Panc1 (cell line): ENCODE data around the gene C9orf153. TPM values are rescaled to one million over a fixed set of nuclear protein-coding genes. Genes with fewer than 3 reads are reported as not detected.

Experiments
- ATAC-seq: fragments of 200-7000 bp; cut with Tn5 transposase; 2 replicates; pipeline ENCODE4 v1.9.1; 2020; ENCODE audit warnings: mild to moderate bottlenecking, moderate library complexity
- BruUV-seq: library from RNA; stranded (reverse); fragments of 400-500 nt; replicated peaks from 2 replicates; lab custom pipeline; 2021; lab: Mats Ljungman, UMichigan
- CTCF ChIA-PET: fragments of 300-600 bp; sonication (Branson Sonifier 250); formaldehyde crosslinking; loops from one replicate; lab custom pipeline; 2022; ENCODE audit warnings: antibody characterized with exemption; lab: Charles Lee
- POLR2A ChIA-PET: fragments of 300-600 bp; sonication (Branson Sonifier 250); formaldehyde crosslinking; loops from one replicate; lab custom pipeline; 2022; ENCODE audit warnings: antibody characterized with exemption; lab: Charles Lee
- DNase-seq: peaks from one replicate; pipeline ENCODE4 v3.0.0-alpha.2; 2010; ENCODE audit warnings: low read depth, low spot score
- H3K27ac ChIP-seq: 2 replicates; pipeline ENCODE4 v1.5.1; 2011; ENCODE audit warnings: mild to moderate bottlenecking, low read length, inconsistent platforms
- H3K27me3 ChIP-seq: fragments of 200-500 bp; sonication (Bioruptor generic); 2 replicates; pipeline ENCODE4 v1.6.0; 2014; ENCODE audit warnings: low read length, inconsistent platforms; ENCODE audit not compliant: control insufficient read depth, insufficient read depth
- H3K36me3 ChIP-seq: fragments of 200-500 bp; sonication (Bioruptor generic); 2 replicates; pipeline ENCODE4 v1.5.1; 2014; ENCODE audit warnings: inconsistent platforms, mild to moderate bottlenecking, low read length, moderate library complexity; ENCODE audit not compliant: control insufficient read depth, insufficient read depth
- H3K4me1 ChIP-seq: 2 replicates; pipeline ENCODE4 v1.5.1; 2011; ENCODE audit warnings: inconsistent platforms, mild to moderate bottlenecking, low read length, moderate library complexity; ENCODE audit not compliant: control insufficient read depth, insufficient read depth
- H3K4me3 ChIP-seq, 2 experiments: 2 replicates each; pipeline ENCODE4 v1.5.1; 2011 to 2012; ENCODE audit warnings: low read depth in 2 of 2, low read length in 2 of 2, mild to moderate bottlenecking in 2 of 2, inconsistent platforms in 1 of 2, moderate library complexity in 1 of 2
- H3K9me3 ChIP-seq: fragments of 200-500 bp; sonication (Bioruptor generic); 2 replicates; pipeline ENCODE4 v1.5.1; 2014; ENCODE audit warnings: low read depth, mild to moderate bottlenecking, inconsistent platforms, low read length, moderate library complexity; ENCODE audit not compliant: control insufficient read depth, insufficient read depth
- POLR2AphosphoS5 ChIP-seq: IDR thresholded peaks from 2 replicates; pipeline ENCODE4 v1.6.1; 2012; ENCODE audit warnings: mild to moderate bottlenecking, low read depth, low read length, moderate library complexity
- SIN3A ChIP-seq: IDR thresholded peaks from 2 replicates; pipeline ENCODE4 v1.6.1; 2012; ENCODE audit warnings: low read depth, mild to moderate bottlenecking, low read length, moderate library complexity, borderline replicate concordance; ENCODE audit not compliant: insufficient read depth
- TCF7L2 ChIP-seq: IDR thresholded peaks from 2 replicates; pipeline ENCODE4 v1.6.1; 2011; ENCODE audit warnings: mild to moderate bottlenecking, low read depth, low read length, inconsistent platforms
- in situ Hi-C: cut with HindIII; loops from 2 replicates; pipeline ENCODE4 v1.10.0; 2016; ENCODE audit warnings: low sequenced_read_pairs, low pct_unique_long_range_greater_than_20kb
- intact Hi-C: fragments of 100-400 bp; cut with micrococcal nuclease; formaldehyde crosslinking; loops from one replicate; pipeline ENCODE4 v1.10.0; 2022; ENCODE audit not compliant: unreplicated experiment
- total RNA-seq: library from RNA; stranded (reverse); gene quantifications from one replicate; pipeline ENCODE4 v1.2.1, GENCODE V29; 2021; ENCODE audit not compliant: unreplicated experiment
- TF ChIP-seq, protein P1 (sequence below), 2 experiments: IDR thresholded peaks; 2 replicates each; pipeline ENCODE4 v1.6.1; 2011 to 2012; ENCODE audit warnings: low read depth in 2 of 2, control low read depth in 1 of 2, low read length in 1 of 2, mild to moderate bottlenecking in 1 of 2, moderate library complexity in 1 of 2; ENCODE audit not compliant: insufficient read depth in 1 of 2
- TF ChIP-seq, protein P2 (sequence below): fragments of 450-650 bp; IDR thresholded peaks from 2 replicates; pipeline ENCODE4 v1.5.1; 2017; ENCODE audit warnings: mild to moderate bottlenecking

Gene C9orf153
- total RNA-seq, 1 experiment from 2014 or later, result not detected

GRCh38 chr9:86219606-86220005, 39.9 kb downstream of the C9orf153 start:
- ChIA-PET CTCF (interaction anchor here (0.6 to 1.5 kb wide), 2 partner anchors 17 to 31 kb away, joined by 3 to 5 read pairs; no protein-coding TSS in a partner anchor), POLR2A (no interaction called here)
- H3K27ac ChIP-seq, result no peak overlapping the region
- no TSS peak for BruUV-seq
- no peak for TF ChIP-seq TCF7L2
- ATAC-seq (no peak), DNase-seq (no peak)
- no peaks in the 10 kb centered on the region for H3K4me1 ChIP-seq
- no peaks in the 10 kb centered on the region for H3K36me3 ChIP-seq
- no peaks in the 10 kb centered on the region for H3K27me3 ChIP-seq
- intact Hi-C loops, result no loop called here
- no peaks in the 10 kb centered on the region for H3K9me3 ChIP-seq
- no peak overlapping the region for H3K4me3 ChIP-seq
- in situ Hi-C loops, result no loop called here

- ATAC-seq, result no peak
- no TSS peak for BruUV-seq
- POLR2A ChIA-PET, result no interaction called here
- TF ChIP-seq, protein P1, sequence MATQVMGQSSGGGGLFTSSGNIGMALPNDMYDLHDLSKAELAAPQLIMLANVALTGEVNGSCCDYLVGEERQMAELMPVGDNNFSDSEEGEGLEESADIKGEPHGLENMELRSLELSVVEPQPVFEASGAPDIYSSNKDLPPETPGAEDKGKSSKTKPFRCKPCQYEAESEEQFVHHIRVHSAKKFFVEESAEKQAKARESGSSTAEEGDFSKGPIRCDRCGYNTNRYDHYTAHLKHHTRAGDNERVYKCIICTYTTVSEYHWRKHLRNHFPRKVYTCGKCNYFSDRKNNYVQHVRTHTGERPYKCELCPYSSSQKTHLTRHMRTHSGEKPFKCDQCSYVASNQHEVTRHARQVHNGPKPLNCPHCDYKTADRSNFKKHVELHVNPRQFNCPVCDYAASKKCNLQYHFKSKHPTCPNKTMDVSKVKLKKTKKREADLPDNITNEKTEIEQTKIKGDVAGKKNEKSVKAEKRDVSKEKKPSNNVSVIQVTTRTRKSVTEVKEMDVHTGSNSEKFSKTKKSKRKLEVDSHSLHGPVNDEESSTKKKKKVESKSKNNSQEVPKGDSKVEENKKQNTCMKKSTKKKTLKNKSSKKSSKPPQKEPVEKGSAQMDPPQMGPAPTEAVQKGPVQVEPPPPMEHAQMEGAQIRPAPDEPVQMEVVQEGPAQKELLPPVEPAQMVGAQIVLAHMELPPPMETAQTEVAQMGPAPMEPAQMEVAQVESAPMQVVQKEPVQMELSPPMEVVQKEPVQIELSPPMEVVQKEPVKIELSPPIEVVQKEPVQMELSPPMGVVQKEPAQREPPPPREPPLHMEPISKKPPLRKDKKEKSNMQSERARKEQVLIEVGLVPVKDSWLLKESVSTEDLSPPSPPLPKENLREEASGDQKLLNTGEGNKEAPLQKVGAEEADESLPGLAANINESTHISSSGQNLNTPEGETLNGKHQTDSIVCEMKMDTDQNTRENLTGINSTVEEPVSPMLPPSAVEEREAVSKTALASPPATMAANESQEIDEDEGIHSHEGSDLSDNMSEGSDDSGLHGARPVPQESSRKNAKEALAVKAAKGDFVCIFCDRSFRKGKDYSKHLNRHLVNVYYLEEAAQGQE (IDR thresholded peaks at IDR 0.05; ENCODE audit: insufficient read depth in 1 of 2, low read depth in 2 of 2, low read length in 1 of 2), result no peak
- TF ChIP-seq, protein P2, sequence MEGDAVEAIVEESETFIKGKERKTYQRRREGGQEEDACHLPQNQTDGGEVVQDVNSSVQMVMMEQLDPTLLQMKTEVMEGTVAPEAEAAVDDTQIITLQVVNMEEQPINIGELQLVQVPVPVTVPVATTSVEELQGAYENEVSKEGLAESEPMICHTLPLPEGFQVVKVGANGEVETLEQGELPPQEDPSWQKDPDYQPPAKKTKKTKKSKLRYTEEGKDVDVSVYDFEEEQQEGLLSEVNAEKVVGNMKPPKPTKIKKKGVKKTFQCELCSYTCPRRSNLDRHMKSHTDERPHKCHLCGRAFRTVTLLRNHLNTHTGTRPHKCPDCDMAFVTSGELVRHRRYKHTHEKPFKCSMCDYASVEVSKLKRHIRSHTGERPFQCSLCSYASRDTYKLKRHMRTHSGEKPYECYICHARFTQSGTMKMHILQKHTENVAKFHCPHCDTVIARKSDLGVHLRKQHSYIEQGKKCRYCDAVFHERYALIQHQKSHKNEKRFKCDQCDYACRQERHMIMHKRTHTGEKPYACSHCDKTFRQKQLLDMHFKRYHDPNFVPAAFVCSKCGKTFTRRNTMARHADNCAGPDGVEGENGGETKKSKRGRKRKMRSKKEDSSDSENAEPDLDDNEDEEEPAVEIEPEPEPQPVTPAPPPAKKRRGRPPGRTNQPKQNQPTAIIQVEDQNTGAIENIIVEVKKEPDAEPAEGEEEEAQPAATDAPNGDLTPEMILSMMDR, result no peak
- TF ChIP-seq POLR2AphosphoS5 (no peak), SIN3A (no peak), TCF7L2 (no peak)
- H3K4me3 ChIP-seq, result no peak overlapping the region
- in situ Hi-C loops, result no loop called here
- no peaks in the 10 kb centered on the region for H3K9me3 ChIP-seq
- intact Hi-C loops, result no loop called here
- H3K36me3 ChIP-seq, result no peaks in the 10 kb centered on the region
- H3K27me3 ChIP-seq, result no peaks in the 10 kb centered on the region
- DNase-seq, result no peak
- CTCF ChIA-PET, result interaction anchor here (1.0 kb wide), 1 partner anchor 15 kb away, joined by 3 read pairs; no protein-coding TSS in a partner anchor
- no peaks in the 10 kb centered on the region for H3K4me1 ChIP-seq
- no peak overlapping the region for H3K27ac ChIP-seq
These were observed 42.2 kb downstream of the C9orf153 start for GRCh38 chr9:86217076-86217755.

- ChIA-PET POLR2A (no interaction called here), CTCF (no interaction called here)
- no peak for ATAC-seq
- no peak overlapping the region for H3K27ac ChIP-seq
- in situ Hi-C loops, result no loop called here
- no peak overlapping the region for H3K4me3 ChIP-seq
- no peaks in the 10 kb centered on the region for H3K36me3 ChIP-seq
- H3K27me3 ChIP-seq, result no peaks in the 10 kb centered on the region
- H3K9me3 ChIP-seq, result no peaks in the 10 kb centered on the region
- DNase-seq, result no peak
- intact Hi-C loops, result no loop called here
- TF ChIP-seq TCF7L2, result no peak
- BruUV-seq, result no TSS peak
- H3K4me1 ChIP-seq, result no peaks in the 10 kb centered on the region
These were observed 52.3 kb downstream of the C9orf153 start for GRCh38 chr9:86207193-86207592.
